ENCODE data around the gene FBXW8. TPM values are rescaled to one million over a fixed set of nuclear protein-coding genes. Genes with fewer than 3 reads are reported as not detected.

FBXW8 gene
- total RNA-seq, 1 donor from 2014 or later = 9.9 TPM

GRCh38 chr12:116954710-116955381, 44.1 kb downstream of the FBXW8 start:
- intact Hi-C loops (cut with micrococcal nuclease) = loop anchor here (1.0 kb wide), 1 partner anchor 252 kb away; no protein-coding TSS in a partner anchor

- intact Hi-C loops (cut with micrococcal nuclease) = loop anchor here (1.0 kb wide), 1 partner anchor 252 kb away; no protein-coding TSS in a partner anchor
Observed at GRCh38 chr12:116955382-116956021, 44.8 kb downstream of the FBXW8 start.

GRCh38 chr12:116958402-116959197, 47.9 kb downstream of the FBXW8 start:
- intact Hi-C loops (cut with micrococcal nuclease) = loop anchor here (2.0 kb wide), 1 partner anchor 140 kb away; the partner anchor contains the start of gene TESC

GRCh38 chr12:116959198-116959460, 48.4 kb downstream of the FBXW8 start:
- intact Hi-C loops (cut with micrococcal nuclease) = loop anchor here (2.0 kb wide), 1 partner anchor 140 kb away; the partner anchor contains the start of gene TESC

GRCh38 chr12:116959845-116960514, 49.2 kb downstream of the FBXW8 start:
- intact Hi-C loops (cut with micrococcal nuclease) = loop anchor here (1.0 to 2.0 kb wide), 6 partner anchors 36 to 257 kb away; partner anchors contain the start of genes FBXW8, RNFT2, SPRING1 and TESC

- intact Hi-C loops (cut with micrococcal nuclease) = no loop called here
Observed at GRCh38 chr12:116962197-116962596, 51.4 kb downstream of the FBXW8 start.

- intact Hi-C loops (cut with micrococcal nuclease) = no loop called here
Observed at GRCh38 chr12:116962783-116963356, 52.1 kb downstream of the FBXW8 start.

- intact Hi-C loops (cut with micrococcal nuclease) = no loop called here
Observed at GRCh38 chr12:116964054-116965050, 53.6 kb downstream of the FBXW8 start.

GRCh38 chr12:116968986-116969385, 58.2 kb downstream of the FBXW8 start:
- intact Hi-C loops (cut with micrococcal nuclease) = no loop called here

- intact Hi-C loops (cut with micrococcal nuclease) = no loop called here
Observed at GRCh38 chr12:116969615-116970585, 59.1 kb downstream of the FBXW8 start.

GRCh38 chr12:116971222-116971621, 60.5 kb downstream of the FBXW8 start:
- intact Hi-C loops (cut with micrococcal nuclease) = no loop called here

GRCh38 chr12:116975779-116976393, 65.1 kb downstream of the FBXW8 start:
- intact Hi-C loops (cut with micrococcal nuclease) = no loop called here

GRCh38 chr12:116977465-116978380, 67.0 kb downstream of the FBXW8 start:
- intact Hi-C loops (cut with micrococcal nuclease) = no loop called here

GRCh38 chr12:116978791-116979508, 68.2 kb downstream of the FBXW8 start:
- intact Hi-C loops (cut with micrococcal nuclease) = no loop called here

GRCh38 chr12:116980083-116980482, 69.3 kb downstream of the FBXW8 start:
- intact Hi-C loops (cut with micrococcal nuclease) = no loop called here

GRCh38 chr12:116982791-116983411, 72.2 kb downstream of the FBXW8 start:
- intact Hi-C loops (cut with micrococcal nuclease) = no loop called here

All from T-helper 1 cell treated with Interleukin-12 subunit alpha and Interleukin-12 subunit beta and Interleukin-4 antibody, amounts not matched to agents 30 ng/mL and 1 ng/mL, for 36 hours (primary cell).